ENCODE data around the gene RNF213. TPM values are rescaled to one million over a fixed set of nuclear protein-coding genes. Genes with fewer than 3 reads are reported as not detected.
A peak's percentile ranks its signal among the peaks of the same experiment; 100 is the strongest.

RNF213 gene
- total and polyA plus RNA-seq, 9 donors: 21.5 to 89.1 (median 50.8) TPM

DNA sequence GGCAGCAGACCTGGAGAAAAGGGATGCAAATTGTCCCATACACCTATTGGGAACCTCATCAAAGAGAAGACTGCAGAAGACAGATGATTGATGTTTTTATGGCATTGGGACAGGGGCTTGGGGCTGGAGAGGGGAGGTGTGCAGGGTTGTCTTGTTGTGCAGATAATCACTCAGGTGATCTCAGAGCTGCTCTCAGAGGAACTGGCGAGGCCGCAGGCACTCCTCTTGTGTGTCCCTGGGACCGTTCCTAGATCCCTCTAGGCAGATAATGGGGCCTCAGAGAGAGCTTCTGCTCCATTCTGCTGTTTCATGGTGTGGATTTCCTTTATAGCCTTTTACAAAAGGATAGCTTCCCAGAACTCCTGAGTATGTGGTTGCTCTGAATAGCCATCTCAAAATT is 1.6 kb downstream of the RNF213 start:
- Histone ChIP-seq H3K36me3 (no peaks in the 10 kb centered on the region), H3K9me3 (no peaks in the 10 kb centered on the region), H3K4me1 (ENCODE audit: insufficient read depth) (peaks cover 16% of the 10 kb centered on the region), H3K4me3 (no peak overlapping the region), H3K27me3 (no peaks in the 10 kb centered on the region), H3K27ac (peak overlapping the region in 1 of 2 donors; percentile 96)
- no peak for DNase-seq
- TF ChIP-seq CTCF (IDR thresholded peaks at IDR 0.05) (no peak), EP300 (IDR thresholded peaks at IDR 0.05) (no peak), POLR2A (IDR thresholded peaks at IDR 0.05) (no peak)
- WGBS, 3 donors: 40 to 68% (median 67%) methylated on average over 3 of the region's 3 CpGs
- intact Hi-C loops (cut with DNase I): loop anchor here in 1 of 4 donors (10.0 kb wide), 1 partner anchor 93 kb away; no protein-coding TSS in a partner anchor

DNA sequence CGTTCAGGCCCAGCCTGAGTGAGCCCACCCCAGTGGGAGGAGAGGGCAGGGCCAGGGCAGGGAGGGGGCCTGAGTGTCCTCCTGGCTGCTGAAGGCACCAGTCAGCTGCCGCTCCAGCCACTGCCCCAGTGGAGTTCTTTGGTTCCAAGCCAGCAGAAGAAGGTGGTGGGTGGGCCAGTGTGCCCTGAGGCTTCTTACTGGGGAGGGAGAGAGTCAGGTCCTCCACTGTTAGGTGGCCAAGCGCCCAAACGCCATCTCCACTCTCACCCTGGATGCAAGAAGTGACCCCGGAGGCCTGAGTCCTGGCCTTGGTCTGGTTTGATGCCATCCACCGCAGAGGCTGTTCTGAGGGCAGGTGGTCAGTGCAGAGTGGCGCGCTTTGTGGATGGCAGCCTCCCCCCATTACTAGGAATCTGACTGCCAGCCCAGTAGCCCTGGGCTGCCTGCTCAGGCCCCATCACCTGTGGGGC is 2.2 kb downstream of the RNF213 start:
- H3K9me3 ChIP-seq: no peaks in the 10 kb centered on the region
- intact Hi-C loops (cut with DNase I): loop anchor here in 1 of 4 donors (10.0 kb wide), 1 partner anchor 92 kb away; no protein-coding TSS in a partner anchor
- no peaks in the 10 kb centered on the region for H3K36me3 ChIP-seq
- H3K4me1 ChIP-seq (ENCODE audit: insufficient read depth): peaks cover 16% of the 10 kb centered on the region
- H3K27me3 ChIP-seq: no peaks in the 10 kb centered on the region
- TF ChIP-seq EP300 (IDR thresholded peaks at IDR 0.05) (no peak), CTCF (IDR thresholded peaks at IDR 0.05) (no peak), POLR2A (IDR thresholded peaks at IDR 0.05) (no peak)
- peak in 3 of 5 donors; percentile 27 to 49 (median 48) for DNase-seq
- peak overlapping the region; percentile 32 for H3K4me3 ChIP-seq
- WGBS, 3 donors: 56 to 70% (median 61%) methylated on average over 7 to 8 of the region's 8 CpGs
- H3K27ac ChIP-seq: peak overlapping the region in 1 of 2 donors; percentile 96

- TF ChIP-seq CTCF (IDR thresholded peaks at IDR 0.05) (no peak), POLR2A (IDR thresholded peaks at IDR 0.05) (no peak), EP300 (IDR thresholded peaks at IDR 0.05) (no peak)
- 5 to 7% (median 5%) methylated on average over 16 to 19 of the region's 19 CpGs for WGBS, 3 donors
- peak overlapping the region in 1 of 2 donors; percentile 96 for H3K27ac ChIP-seq
- intact Hi-C loops (cut with DNase I): loop anchor here in 1 of 4 donors (10.0 kb wide), 1 partner anchor 91 kb away; no protein-coding TSS in a partner anchor
- peaks cover 16% of the 10 kb centered on the region for H3K4me1 ChIP-seq (ENCODE audit: insufficient read depth)
- DNase-seq: peak; percentile 82 to 89 (median 85)
- H3K36me3 ChIP-seq: no peaks in the 10 kb centered on the region
- H3K27me3 ChIP-seq: no peaks in the 10 kb centered on the region
- H3K4me3 ChIP-seq: peak overlapping the region; percentile 32
- no peaks in the 10 kb centered on the region for H3K9me3 ChIP-seq
These were observed 2.9 kb downstream of the RNF213 start for GRCh38 chr17:80263253-80264204.

GRCh38 chr17:80264205-80265075 is 3.8 kb downstream of the RNF213 start:
- peaks cover 16% of the 10 kb centered on the region for H3K4me1 ChIP-seq (ENCODE audit: insufficient read depth)
- intact Hi-C loops (cut with DNase I): loop anchor here in 1 of 4 donors (10.0 kb wide), 1 partner anchor 90 kb away; no protein-coding TSS in a partner anchor
- DNase-seq: no peak

More at GRCh38 chr17:80264205-80265075, 3.8 kb downstream of the RNF213 start:
- WGBS, 3 donors: 44 to 65% (median 46%) methylated on average over 19 of the region's 19 CpGs
- Histone ChIP-seq H3K27ac (no peak overlapping the region), H3K27me3 (no peaks in the 10 kb centered on the region), H3K36me3 (no peaks in the 10 kb centered on the region), H3K9me3 (no peaks in the 10 kb centered on the region), H3K4me3 (peak overlapping the region; percentile 32)
- TF ChIP-seq EP300 (IDR thresholded peaks at IDR 0.05): no peak
- no peak for TF ChIP-seq CTCF (IDR thresholded peaks at IDR 0.05)
- TF ChIP-seq POLR2A (IDR thresholded peaks at IDR 0.05): no peak
